Transverse colon (tissue), 4 donors: ENCODE results near the gene KCNG4.

Experiments used
- EP300 ChIP-seq: sonication (generic); formaldehyde crosslinking; IDR thresholded peaks from one replicate; pipeline ENCODE4 v1.6.1; 2017; ENCODE audit warnings: antibody characterized with exemption, low read depth
- POLR2A ChIP-seq: fragments of 450-650 bp; IDR thresholded peaks from one replicate; pipeline ENCODE4 v1.6.1; 2016; ENCODE audit warnings: antibody characterized with exemption, mild to moderate bottlenecking, moderate library complexity
- POLR2AphosphoS5 ChIP-seq, 3 donors: sonication (generic); formaldehyde crosslinking; IDR thresholded peaks; one replicate each; pipeline ENCODE4 v1.6.1; 2016; ENCODE audit warnings: antibody characterized with exemption in 3 of 3
- TF ChIP-seq, protein P1 (sequence below), 5 experiments: fragments of 200-600 bp in 3 of 5; fragments of 450-650 bp in 2 of 5; sonication (generic) in 3 of 5; IDR thresholded peaks; 1 replicate in 2 of 5; 2 replicates in 3 of 5; pipeline ENCODE4 v1.5.1; 2016 to 2017; ENCODE audit warnings: antibody characterized with exemption in 5 of 5, inconsistent platforms in 3 of 5, mild to moderate bottlenecking in 2 of 5, moderate library complexity in 1 of 5

DNA sequence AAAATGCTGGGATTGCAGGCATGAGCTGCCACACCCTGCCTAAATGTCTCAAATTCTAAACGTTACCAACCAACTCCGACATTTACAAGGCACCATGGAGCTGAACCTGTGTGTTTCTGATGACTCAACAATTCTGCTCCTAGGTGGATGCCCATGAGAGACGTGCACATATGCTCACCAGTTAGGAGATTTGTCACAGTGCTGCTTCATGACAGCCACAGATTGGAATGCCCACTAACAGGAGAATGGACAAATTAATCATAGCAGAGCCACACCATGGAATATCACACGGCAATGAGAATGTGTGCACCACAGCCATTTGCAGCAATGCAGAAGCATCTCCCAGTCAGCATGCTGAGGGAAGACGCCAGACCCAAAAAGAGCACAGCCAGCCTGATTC, 8.0 kb upstream of the KCNG4 start:
- TF ChIP-seq, protein P1, sequence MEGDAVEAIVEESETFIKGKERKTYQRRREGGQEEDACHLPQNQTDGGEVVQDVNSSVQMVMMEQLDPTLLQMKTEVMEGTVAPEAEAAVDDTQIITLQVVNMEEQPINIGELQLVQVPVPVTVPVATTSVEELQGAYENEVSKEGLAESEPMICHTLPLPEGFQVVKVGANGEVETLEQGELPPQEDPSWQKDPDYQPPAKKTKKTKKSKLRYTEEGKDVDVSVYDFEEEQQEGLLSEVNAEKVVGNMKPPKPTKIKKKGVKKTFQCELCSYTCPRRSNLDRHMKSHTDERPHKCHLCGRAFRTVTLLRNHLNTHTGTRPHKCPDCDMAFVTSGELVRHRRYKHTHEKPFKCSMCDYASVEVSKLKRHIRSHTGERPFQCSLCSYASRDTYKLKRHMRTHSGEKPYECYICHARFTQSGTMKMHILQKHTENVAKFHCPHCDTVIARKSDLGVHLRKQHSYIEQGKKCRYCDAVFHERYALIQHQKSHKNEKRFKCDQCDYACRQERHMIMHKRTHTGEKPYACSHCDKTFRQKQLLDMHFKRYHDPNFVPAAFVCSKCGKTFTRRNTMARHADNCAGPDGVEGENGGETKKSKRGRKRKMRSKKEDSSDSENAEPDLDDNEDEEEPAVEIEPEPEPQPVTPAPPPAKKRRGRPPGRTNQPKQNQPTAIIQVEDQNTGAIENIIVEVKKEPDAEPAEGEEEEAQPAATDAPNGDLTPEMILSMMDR (IDR thresholded peaks at IDR 0.05): no peak
- TF ChIP-seq POLR2A: no peak
- TF ChIP-seq POLR2AphosphoS5 (IDR thresholded peaks at IDR 0.05): no peak
- TF ChIP-seq EP300: no peak
